ENCODE measurements around the gene KRTAP5-5.
"Not testable (repeated sequence)": the region's sequence is repeated elsewhere in the genome, so short reads cannot be mapped to it uniquely, and the experiment has no call there.

KRTAP5-5 gene

GRCh38 chr11:1653541-1654387 is 24.2 kb downstream of the KRTAP5-5 start:
- intact Hi-C loops (cut with DNase I): loop anchor here (2.0 kb wide), 1 partner anchor 41 kb away; no protein-coding TSS in a partner anchor
- peak in 2 of 10 donors; percentile 38 to 52 for DNase-seq

- DNase-seq: peak in 1 of 10 donors; percentile 70
- intact Hi-C loops (cut with DNase I): no loop called here
Measured at GRCh38 chr11:1654388-1655167, 25.0 kb downstream of the KRTAP5-5 start.

- intact Hi-C loops (cut with DNase I): no loop called here
- DNase-seq: peak in 1 of 10 donors; percentile 77
Measured at GRCh38 chr11:1655168-1656060, 25.8 kb downstream of the KRTAP5-5 start.

- intact Hi-C loops (cut with DNase I): no loop called here
- DNase-seq: peak in 1 of 10 donors; percentile 67
Measured at GRCh38 chr11:1656061-1656441, 26.5 kb downstream of the KRTAP5-5 start.

GRCh38 chr11:1656670-1657069 is 27.1 kb downstream of the KRTAP5-5 start:
- intact Hi-C loops (cut with DNase I): no loop called here
- DNase-seq: peak in 2 of 10 donors; percentile 5 to 57

GRCh38 chr11:1659506-1659905 is 29.9 kb downstream of the KRTAP5-5 start:
- DNase-seq: peak in 2 of 10 donors; percentile 32 to 66
- intact Hi-C loops (cut with DNase I): no loop called here

GRCh38 chr11:1660111-1660867 is 30.7 kb downstream of the KRTAP5-5 start:
- intact Hi-C loops (cut with DNase I): no loop called here

GRCh38 chr11:1661454-1662269 is 32.1 kb downstream of the KRTAP5-5 start:
- peak in 1 of 10 donors; percentile 74 for DNase-seq
- intact Hi-C loops (cut with DNase I): not testable (repeated sequence)

More at GRCh38 chr11:1660111-1660867, 30.7 kb downstream of the KRTAP5-5 start:
- DNase-seq: peak in 2 of 10 donors; percentile 50 to 57

- DNase-seq: peak in 1 of 10 donors; percentile 12
- intact Hi-C loops (cut with DNase I): not testable (repeated sequence)
Measured at GRCh38 chr11:1662699-1663283, 33.2 kb downstream of the KRTAP5-5 start.

- intact Hi-C loops (cut with DNase I): no loop called here
- peak in 1 of 10 donors; percentile 28 for DNase-seq
Measured at GRCh38 chr11:1665313-1665712, 35.7 kb downstream of the KRTAP5-5 start.

GRCh38 chr11:1667121-1667850 is 37.7 kb downstream of the KRTAP5-5 start:
- intact Hi-C loops (cut with DNase I): no loop called here
- DNase-seq: peak in 2 of 10 donors; percentile 63 to 76

- DNase-seq: peak in 1 of 10 donors; percentile 72
- intact Hi-C loops (cut with DNase I): no loop called here
Measured at GRCh38 chr11:1667906-1668305, 38.3 kb downstream of the KRTAP5-5 start.

GRCh38 chr11:1668911-1669473 is 39.4 kb downstream of the KRTAP5-5 start:
- peak in 2 of 10 donors; percentile 38 to 55 for DNase-seq
- intact Hi-C loops (cut with DNase I): no loop called here

GRCh38 chr11:1669546-1670218 is 40.1 kb downstream of the KRTAP5-5 start:
- intact Hi-C loops (cut with DNase I): no loop called here
- peak in 4 of 10 donors; percentile 25 to 80 (median 58) for DNase-seq

- intact Hi-C loops (cut with DNase I): not testable (repeated sequence)
Measured at GRCh38 chr11:1670457-1670856, 40.9 kb downstream of the KRTAP5-5 start.

GRCh38 chr11:1670905-1671371 is 41.4 kb downstream of the KRTAP5-5 start:
- DNase-seq: no peak
- intact Hi-C loops (cut with DNase I): no loop called here

More at GRCh38 chr11:1670457-1670856, 40.9 kb downstream of the KRTAP5-5 start:
- peak in 1 of 10 donors; percentile 38 for DNase-seq
